NCI-H460 (cell line): ENCODE results near the gene ACYP2. TPM values are rescaled to one million over a fixed set of nuclear protein-coding genes. Genes with fewer than 3 reads are reported as not detected.

Source experiments
- DNase-seq: peaks from one replicate; pipeline ENCODE4 v3.0.0-alpha.2; 2016; ENCODE audit warnings: low read depth; ENCODE audit errors: extremely low read depth
- small RNA-seq, 2 experiments: library from RNA; depleted of rRNA; stranded (forward); fragments of <200 nt; gene quantifications; one replicate each; pipeline ENCODE3, GENCODE V24; 2014
- total RNA-seq: library from RNA; depleted of rRNA; stranded (reverse); fragments of >200 nt; shearing (Covaris generic); gene quantifications from 2 replicates; pipeline ENCODE4 v1.2.3, GENCODE V29; 2014; rRNA removed

ACYP2 gene
- total RNA-seq, 1 experiment from 2014 or later, result 7.4 TPM

- DNase-seq, result no peak
These were observed 237.8 kb downstream of the ACYP2 start for GRCh38 chr2:54353216-54353615.

Small RNA genes lying within 50 kb of the gene (small RNA-seq; reads per million reads assigned to genes)
- 0 reads per million in 2 experiments for gene RNU7-172P

Other genes starting within 250 kb of the ACYP2 start
- 40.5 and 41.8 TPM in 2 replicates for gene PSME4, start 144.6 kb upstream of the ACYP2 start, total RNA-seq
- not detected in 2 replicates for gene TSPYL6, start 140.6 kb downstream of the ACYP2 start, total RNA-seq